Breast epithelium (tissue), 3 donors: ENCODE results near the gene CSNK1A1L.

Experiments used
- POLR2A ChIP-seq: fragments of 450-650 bp; IDR thresholded peaks from one replicate; pipeline ENCODE4 v1.6.1; 2016; ENCODE audit warnings: antibody characterized with exemption, mild to moderate bottlenecking, moderate library complexity
- POLR2AphosphoS5 ChIP-seq, 3 donors: sonication (generic); formaldehyde crosslinking; IDR thresholded peaks; one replicate each; pipeline ENCODE4 v1.6.1; 2017; ENCODE audit warnings: antibody characterized with exemption in 3 of 3
- TF ChIP-seq, protein P1 (sequence below), 3 donors: fragments of 450-650 bp; IDR thresholded peaks; one replicate each; pipeline ENCODE4 v1.5.1; 2016 to 2017; ENCODE audit warnings: antibody characterized with exemption in 3 of 3, mild to moderate bottlenecking in 3 of 3, moderate library complexity in 3 of 3

DNA sequence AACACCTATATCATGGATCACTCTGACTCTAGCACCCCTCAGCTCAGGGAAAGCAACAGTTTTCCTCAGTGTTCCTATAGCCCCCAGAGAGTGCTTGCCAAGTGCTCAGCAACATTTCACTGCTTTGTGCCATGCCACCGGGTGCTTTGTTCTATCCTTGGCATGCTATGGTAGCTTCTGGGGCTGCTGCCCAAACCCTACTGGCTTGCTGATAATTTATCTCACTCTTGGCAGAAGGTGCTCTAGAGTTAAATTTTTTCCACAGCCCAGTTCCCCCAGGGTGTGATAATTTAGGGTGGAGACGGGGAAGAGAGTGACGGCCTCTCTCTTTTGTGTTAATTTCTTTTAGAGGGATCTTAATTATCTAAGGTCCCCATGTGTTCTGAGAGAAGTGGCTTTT is 12.6 kb upstream of the CSNK1A1L start:
- TF ChIP-seq, protein P1, sequence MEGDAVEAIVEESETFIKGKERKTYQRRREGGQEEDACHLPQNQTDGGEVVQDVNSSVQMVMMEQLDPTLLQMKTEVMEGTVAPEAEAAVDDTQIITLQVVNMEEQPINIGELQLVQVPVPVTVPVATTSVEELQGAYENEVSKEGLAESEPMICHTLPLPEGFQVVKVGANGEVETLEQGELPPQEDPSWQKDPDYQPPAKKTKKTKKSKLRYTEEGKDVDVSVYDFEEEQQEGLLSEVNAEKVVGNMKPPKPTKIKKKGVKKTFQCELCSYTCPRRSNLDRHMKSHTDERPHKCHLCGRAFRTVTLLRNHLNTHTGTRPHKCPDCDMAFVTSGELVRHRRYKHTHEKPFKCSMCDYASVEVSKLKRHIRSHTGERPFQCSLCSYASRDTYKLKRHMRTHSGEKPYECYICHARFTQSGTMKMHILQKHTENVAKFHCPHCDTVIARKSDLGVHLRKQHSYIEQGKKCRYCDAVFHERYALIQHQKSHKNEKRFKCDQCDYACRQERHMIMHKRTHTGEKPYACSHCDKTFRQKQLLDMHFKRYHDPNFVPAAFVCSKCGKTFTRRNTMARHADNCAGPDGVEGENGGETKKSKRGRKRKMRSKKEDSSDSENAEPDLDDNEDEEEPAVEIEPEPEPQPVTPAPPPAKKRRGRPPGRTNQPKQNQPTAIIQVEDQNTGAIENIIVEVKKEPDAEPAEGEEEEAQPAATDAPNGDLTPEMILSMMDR (IDR thresholded peaks at IDR 0.05) = no peak
- TF ChIP-seq POLR2AphosphoS5 (IDR thresholded peaks at IDR 0.05) (no peak), POLR2A (no peak)
